ENCODE measurements around the gene PML.

DNA sequence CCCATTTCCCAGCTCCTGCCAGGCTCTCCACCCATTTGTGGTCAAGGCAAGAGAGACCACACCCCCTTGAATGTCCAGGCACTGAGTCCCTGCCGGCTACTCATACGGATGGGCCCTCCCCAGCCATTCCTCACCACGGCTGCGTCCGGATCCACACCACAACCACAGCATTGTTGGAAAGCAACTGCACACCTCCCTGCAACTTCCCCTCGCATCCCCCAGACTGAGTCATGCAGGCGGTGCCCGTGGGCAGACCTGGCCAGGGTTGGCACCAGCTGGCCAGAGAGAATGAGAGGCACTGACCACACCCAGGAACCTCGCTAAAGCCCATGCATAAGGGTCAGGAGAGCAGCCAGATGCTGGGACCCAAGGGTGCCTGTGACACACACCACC is 37.8 kb upstream of the PML start:
- TF ChIP-seq POLR2A (conservative IDR thresholded peaks at IDR 0.05) (no peak), CTCF (IDR thresholded peaks at IDR 0.05 in 2 of 3, conservative IDR thresholded peaks at IDR 0.05 in 1 of 3; ENCODE audit: insufficient read depth in 2 of 3, low read depth in 1 of 3, low read length in 3 of 3) (no peak), ZBTB43 (CRISPR knock-in tag; IDR thresholded peaks at IDR 0.05) (no peak), PHF8 (IDR thresholded peaks at IDR 0.05; ENCODE audit: borderline replicate concordance, low read length) (no peak), MEF2A (IDR thresholded peaks at IDR 0.05; ENCODE audit: control insufficient read depth, low read depth, low read length) (no peak), SRSF1 (IDR thresholded peaks at IDR 0.05; ENCODE audit: low read depth, low read length) (no peak), HDAC1 (IDR thresholded peaks at IDR 0.05) (no peak)

Measured in K562 (cell line).